HL-60 (cell line): ENCODE measurements around the gene C1S.

ENCODE experiments used
- DNase-seq, 2 experiments: peaks; one replicate each; pipeline ENCODE4 v3.0.0-alpha.2; 2010 to 2020; ENCODE audit warnings: low read depth in 1 of 2, low spot score in 1 of 2
- H3K27ac ChIP-seq: fragments of 250-450 bp; sonication (Bioruptor Pico); replicated peaks from 2 replicates; pipeline ENCODE4 v1.5.1; 2020; ENCODE audit warnings: mild to moderate bottlenecking, moderate library complexity
- H3K27me3 ChIP-seq: fragments of 250-450 bp; sonication (Bioruptor Pico); 2 replicates; pipeline ENCODE4 v1.5.1; 2021; ENCODE audit warnings: mild to moderate bottlenecking, moderate library complexity; ENCODE audit not compliant: insufficient read depth, poor library complexity, severe bottlenecking
- H3K4me3 ChIP-seq: replicated peaks from 2 replicates; pipeline ENCODE4 v1.5.1; 2011; ENCODE audit warnings: mild to moderate bottlenecking, control low read depth, low read length; ENCODE audit not compliant: insufficient read depth
- GABPA ChIP-seq: IDR thresholded peaks from 2 replicates; pipeline ENCODE4 v1.6.1; 2012; ENCODE audit warnings: low read depth
- POLR2AphosphoS5 ChIP-seq: IDR thresholded peaks from 2 replicates; pipeline ENCODE4 v1.6.1; 2012; ENCODE audit warnings: low read depth
- SPI1 ChIP-seq: IDR thresholded peaks from 2 replicates; pipeline ENCODE4 v1.6.1; 2012; ENCODE audit warnings: low read depth, mild to moderate bottlenecking, borderline replicate concordance
- TF ChIP-seq, protein P1 (sequence below): IDR thresholded peaks from one replicate; pipeline ENCODE4 v1.5.1; 2011; ENCODE audit warnings: low read length, control low read depth, inconsistent platforms; ENCODE audit not compliant: insufficient read depth
- TF ChIP-seq, protein P2 (sequence below): IDR thresholded peaks from 2 replicates; pipeline ENCODE4 v1.6.1; 2012; ENCODE audit warnings: low read depth; ENCODE audit not compliant: insufficient replicate concordance

The C1S gene

DNA sequence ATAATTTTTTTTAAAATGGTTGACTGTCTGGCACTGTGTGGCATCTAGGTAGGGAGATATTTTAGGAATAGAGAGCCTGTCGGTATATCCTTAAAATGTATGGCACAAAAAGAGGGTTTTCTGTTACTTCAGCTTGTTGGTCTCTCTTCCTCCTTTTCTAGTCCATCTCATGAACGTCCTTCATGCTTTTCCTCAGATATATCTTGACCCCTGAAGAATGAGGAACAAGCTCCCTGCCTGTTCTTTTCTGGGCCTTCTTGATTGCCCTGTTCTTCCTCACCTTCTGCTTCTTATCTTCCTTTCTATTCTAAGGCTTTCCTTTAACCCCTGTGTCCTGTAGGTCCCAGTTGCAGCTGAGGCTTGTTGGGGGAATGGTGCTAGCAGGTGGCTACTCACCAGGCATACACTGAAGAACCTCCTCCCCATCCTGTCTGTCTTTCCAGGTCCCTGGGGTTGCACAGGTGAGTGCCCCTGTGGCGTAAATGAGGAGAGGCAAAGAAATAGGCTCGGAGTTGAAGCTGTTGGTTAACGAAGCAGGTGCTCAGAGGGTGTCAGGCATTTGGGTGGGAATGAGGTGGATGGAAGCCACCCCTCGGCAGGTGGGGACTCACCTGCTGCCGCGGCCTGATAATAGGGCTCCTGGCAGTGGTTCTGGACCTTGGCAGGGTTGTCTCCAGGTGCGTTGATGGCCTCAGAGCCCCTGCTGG, 38.9 kb downstream of the C1S start:
- peak; percentile 53; the same call in 1 of the 2 replicates for TF ChIP-seq SPI1
- TF ChIP-seq, protein P1, sequence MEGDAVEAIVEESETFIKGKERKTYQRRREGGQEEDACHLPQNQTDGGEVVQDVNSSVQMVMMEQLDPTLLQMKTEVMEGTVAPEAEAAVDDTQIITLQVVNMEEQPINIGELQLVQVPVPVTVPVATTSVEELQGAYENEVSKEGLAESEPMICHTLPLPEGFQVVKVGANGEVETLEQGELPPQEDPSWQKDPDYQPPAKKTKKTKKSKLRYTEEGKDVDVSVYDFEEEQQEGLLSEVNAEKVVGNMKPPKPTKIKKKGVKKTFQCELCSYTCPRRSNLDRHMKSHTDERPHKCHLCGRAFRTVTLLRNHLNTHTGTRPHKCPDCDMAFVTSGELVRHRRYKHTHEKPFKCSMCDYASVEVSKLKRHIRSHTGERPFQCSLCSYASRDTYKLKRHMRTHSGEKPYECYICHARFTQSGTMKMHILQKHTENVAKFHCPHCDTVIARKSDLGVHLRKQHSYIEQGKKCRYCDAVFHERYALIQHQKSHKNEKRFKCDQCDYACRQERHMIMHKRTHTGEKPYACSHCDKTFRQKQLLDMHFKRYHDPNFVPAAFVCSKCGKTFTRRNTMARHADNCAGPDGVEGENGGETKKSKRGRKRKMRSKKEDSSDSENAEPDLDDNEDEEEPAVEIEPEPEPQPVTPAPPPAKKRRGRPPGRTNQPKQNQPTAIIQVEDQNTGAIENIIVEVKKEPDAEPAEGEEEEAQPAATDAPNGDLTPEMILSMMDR, result no peak
- TF ChIP-seq, protein P2, sequence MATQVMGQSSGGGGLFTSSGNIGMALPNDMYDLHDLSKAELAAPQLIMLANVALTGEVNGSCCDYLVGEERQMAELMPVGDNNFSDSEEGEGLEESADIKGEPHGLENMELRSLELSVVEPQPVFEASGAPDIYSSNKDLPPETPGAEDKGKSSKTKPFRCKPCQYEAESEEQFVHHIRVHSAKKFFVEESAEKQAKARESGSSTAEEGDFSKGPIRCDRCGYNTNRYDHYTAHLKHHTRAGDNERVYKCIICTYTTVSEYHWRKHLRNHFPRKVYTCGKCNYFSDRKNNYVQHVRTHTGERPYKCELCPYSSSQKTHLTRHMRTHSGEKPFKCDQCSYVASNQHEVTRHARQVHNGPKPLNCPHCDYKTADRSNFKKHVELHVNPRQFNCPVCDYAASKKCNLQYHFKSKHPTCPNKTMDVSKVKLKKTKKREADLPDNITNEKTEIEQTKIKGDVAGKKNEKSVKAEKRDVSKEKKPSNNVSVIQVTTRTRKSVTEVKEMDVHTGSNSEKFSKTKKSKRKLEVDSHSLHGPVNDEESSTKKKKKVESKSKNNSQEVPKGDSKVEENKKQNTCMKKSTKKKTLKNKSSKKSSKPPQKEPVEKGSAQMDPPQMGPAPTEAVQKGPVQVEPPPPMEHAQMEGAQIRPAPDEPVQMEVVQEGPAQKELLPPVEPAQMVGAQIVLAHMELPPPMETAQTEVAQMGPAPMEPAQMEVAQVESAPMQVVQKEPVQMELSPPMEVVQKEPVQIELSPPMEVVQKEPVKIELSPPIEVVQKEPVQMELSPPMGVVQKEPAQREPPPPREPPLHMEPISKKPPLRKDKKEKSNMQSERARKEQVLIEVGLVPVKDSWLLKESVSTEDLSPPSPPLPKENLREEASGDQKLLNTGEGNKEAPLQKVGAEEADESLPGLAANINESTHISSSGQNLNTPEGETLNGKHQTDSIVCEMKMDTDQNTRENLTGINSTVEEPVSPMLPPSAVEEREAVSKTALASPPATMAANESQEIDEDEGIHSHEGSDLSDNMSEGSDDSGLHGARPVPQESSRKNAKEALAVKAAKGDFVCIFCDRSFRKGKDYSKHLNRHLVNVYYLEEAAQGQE, result no peak
- no peak overlapping the region for H3K27ac ChIP-seq
- no peaks in the 10 kb centered on the region for H3K27me3 ChIP-seq
- DNase-seq, result peak in 1 of 2 experiments; percentile 47
- H3K4me3 ChIP-seq, result no peak overlapping the region

DNA sequence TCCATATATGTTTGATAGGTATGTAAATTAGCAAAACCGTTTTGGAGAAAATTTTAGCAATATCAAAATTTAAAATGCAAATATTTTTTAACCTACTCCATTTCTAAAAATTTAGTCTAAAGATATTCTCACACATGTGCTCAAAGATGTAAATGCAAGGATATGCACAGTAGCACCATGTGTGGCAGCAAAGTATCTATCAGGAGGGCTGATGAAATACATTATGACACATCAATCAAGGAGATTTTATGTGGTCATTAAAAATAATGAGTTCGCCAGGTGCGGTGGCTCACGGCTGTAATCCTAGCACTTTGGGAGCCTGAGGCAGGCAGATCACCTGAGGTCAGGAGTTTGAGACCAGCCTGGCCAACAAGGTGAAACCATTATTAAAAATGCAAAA, 39.7 kb downstream of the C1S start:
- TF ChIP-seq, protein P1, result no peak
- TF ChIP-seq POLR2AphosphoS5, result no peak
- TF ChIP-seq SPI1, result no peak
- no peak for TF ChIP-seq GABPA
- TF ChIP-seq, protein P2, result no peak
- no peak overlapping the region for H3K4me3 ChIP-seq
- H3K27ac ChIP-seq, result no peak overlapping the region
- H3K27me3 ChIP-seq, result no peaks in the 10 kb centered on the region
- DNase-seq, result no peak

DNA sequence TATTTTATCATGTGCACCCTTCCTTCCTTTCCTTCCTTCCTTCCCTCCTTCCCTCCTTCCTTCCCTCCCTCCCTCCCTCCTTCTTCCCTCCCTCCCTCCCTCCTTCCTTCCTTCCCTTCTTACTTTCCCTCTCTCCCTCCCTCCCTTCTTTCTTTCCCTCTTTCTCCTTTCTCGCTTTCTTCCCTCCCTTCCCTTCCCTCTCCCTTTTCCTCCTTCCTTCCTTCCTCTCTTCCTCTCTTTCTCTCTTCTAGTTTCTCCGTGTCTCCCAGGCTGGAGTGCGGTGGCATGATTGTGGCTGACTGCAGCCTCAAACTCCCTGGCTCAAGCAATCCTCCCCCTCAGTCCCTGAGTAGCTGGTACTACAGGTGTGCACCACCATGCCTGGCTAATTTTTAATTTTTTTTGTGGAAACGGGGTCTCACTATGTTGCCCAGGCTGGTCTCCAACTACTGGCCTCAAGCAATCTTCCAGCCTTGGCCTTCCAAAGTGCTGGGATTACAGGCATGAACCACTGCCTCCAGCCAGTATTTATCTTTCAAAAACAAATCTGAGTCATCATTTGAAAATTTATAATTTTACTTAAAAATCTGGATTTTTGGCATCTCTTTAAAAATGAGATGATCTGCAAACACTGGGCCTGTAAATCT, 40.7 kb downstream of the C1S start:
- H3K27ac ChIP-seq, result no peak overlapping the region
- no peak overlapping the region for H3K4me3 ChIP-seq
- TF ChIP-seq SPI1 (no peak), GABPA (no peak), POLR2AphosphoS5 (no peak)
- TF ChIP-seq, protein P2, result no peak
- TF ChIP-seq, protein P1, result no peak
- H3K27me3 ChIP-seq, result no peaks in the 10 kb centered on the region
- no peak for DNase-seq
